NCI-H1092 treated with DMSO at 0.1 percent for 48 hours (cell line): ENCODE measurements around the gene ZNF148.

ENCODE experiments used
- DNase-seq: peaks from one replicate; lab custom pipeline; 2025; lab: John Stamatoyannopoulos, UW

ZNF148 gene

GRCh38 chr3:125331243-125331642 is 43.9 kb downstream of the ZNF148 start:
- no peak for DNase-seq

- no peak for DNase-seq
Measured at GRCh38 chr3:125326957-125327356, 48.2 kb downstream of the ZNF148 start.

- DNase-seq = no peak
Measured at GRCh38 chr3:125325746-125326145, 49.4 kb downstream of the ZNF148 start.

GRCh38 chr3:125324341-125324740 is 50.8 kb downstream of the ZNF148 start:
- no peak for DNase-seq

GRCh38 chr3:125322917-125323316 is 52.2 kb downstream of the ZNF148 start:
- no peak for DNase-seq

- DNase-seq = peak; percentile 34
Measured at GRCh38 chr3:125322166-125322565, 53.0 kb downstream of the ZNF148 start.

GRCh38 chr3:125319765-125320164 is 55.4 kb downstream of the ZNF148 start:
- no peak for DNase-seq

- no peak for DNase-seq
Measured at GRCh38 chr3:125318871-125319270, 56.3 kb downstream of the ZNF148 start.

GRCh38 chr3:125318167-125318865 is 56.8 kb downstream of the ZNF148 start:
- no peak for DNase-seq

GRCh38 chr3:125317761-125318160 is 57.4 kb downstream of the ZNF148 start:
- no peak for DNase-seq

GRCh38 chr3:125316949-125317348 is 58.2 kb downstream of the ZNF148 start:
- no peak for DNase-seq

- DNase-seq = no peak
Measured at GRCh38 chr3:125316246-125316645, 58.9 kb downstream of the ZNF148 start.

- no peak for DNase-seq
Measured at GRCh38 chr3:125313060-125313635, 62.0 kb downstream of the ZNF148 start.

- no peak for DNase-seq
Measured at GRCh38 chr3:125310623-125311081, 64.5 kb downstream of the ZNF148 start.

- no peak for DNase-seq
Measured at GRCh38 chr3:125309476-125309875, 65.6 kb downstream of the ZNF148 start.

GRCh38 chr3:125306620-125307019 is 68.5 kb downstream of the ZNF148 start:
- DNase-seq = no peak

- DNase-seq = no peak
Measured at GRCh38 chr3:125302932-125303331, 72.2 kb downstream of the ZNF148 start.

GRCh38 chr3:125300416-125300815 is 74.7 kb downstream of the ZNF148 start:
- DNase-seq = no peak

GRCh38 chr3:125294411-125294810 is 80.7 kb downstream of the ZNF148 start:
- no peak for DNase-seq

GRCh38 chr3:125292015-125292414 is 83.1 kb downstream of the ZNF148 start:
- no peak for DNase-seq

- no peak for DNase-seq
Measured at GRCh38 chr3:125289429-125289981, 85.6 kb downstream of the ZNF148 start.

- no peak for DNase-seq
Measured at GRCh38 chr3:125287248-125287647, 87.9 kb downstream of the ZNF148 start.

- DNase-seq = no peak
Measured at GRCh38 chr3:125281381-125281780, 93.7 kb downstream of the ZNF148 start.
